Stimulated activated CD4-positive, alpha-beta T cell treated with anti-CD3 and anti-CD28 coated beads, TNF-alpha, amount 100 ng/mL, for 48 hours (primary cell): ENCODE measurements around the gene MAP4K3.

Source experiments
- DNase-seq, 3 donors: peaks; one replicate each; pipeline ENCODE4 v3.0.0-alpha.2; 2020; ENCODE audit warnings: low read depth in 3 of 3

The MAP4K3 gene

DNA sequence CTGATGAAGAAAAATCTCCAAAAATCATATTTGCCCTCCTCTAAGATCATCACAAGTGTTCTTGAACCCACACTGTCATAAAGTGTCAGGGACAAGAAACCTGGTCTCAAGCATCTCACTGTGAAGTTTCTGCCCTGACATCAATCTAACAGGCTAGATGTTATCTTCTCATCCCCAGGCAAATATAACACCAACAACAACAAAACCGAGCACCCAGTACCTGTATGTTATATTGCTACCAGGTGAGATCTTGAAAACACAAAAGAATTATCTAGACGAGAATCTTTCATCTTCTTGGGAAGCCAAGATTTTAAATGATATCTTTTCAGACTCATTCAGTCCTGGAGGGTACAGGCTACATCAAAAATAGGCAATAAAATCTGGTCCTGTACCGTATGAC lies 8.8 kb upstream of the MAP4K3 start:
- DNase-seq: no peak

DNA sequence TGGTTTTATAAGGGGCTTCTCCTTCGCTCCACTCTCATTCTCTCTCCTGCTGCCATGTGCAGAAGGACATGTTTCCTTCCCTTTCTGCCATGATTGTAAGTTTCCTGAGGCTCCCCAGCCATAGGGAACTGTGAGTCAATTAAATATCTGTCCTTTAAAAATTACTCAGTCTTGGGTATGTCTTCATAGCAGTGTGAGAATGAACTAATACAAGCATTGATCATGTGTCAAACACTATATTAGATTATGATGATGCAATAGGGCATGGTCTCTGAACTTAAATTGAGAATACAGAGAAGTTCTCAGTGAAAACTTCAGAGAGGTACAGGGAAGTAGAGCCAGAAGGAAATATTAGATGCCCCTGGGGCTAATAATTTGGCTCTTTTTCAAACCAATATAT lies 5.9 kb upstream of the MAP4K3 start:
- no peak for DNase-seq

DNA sequence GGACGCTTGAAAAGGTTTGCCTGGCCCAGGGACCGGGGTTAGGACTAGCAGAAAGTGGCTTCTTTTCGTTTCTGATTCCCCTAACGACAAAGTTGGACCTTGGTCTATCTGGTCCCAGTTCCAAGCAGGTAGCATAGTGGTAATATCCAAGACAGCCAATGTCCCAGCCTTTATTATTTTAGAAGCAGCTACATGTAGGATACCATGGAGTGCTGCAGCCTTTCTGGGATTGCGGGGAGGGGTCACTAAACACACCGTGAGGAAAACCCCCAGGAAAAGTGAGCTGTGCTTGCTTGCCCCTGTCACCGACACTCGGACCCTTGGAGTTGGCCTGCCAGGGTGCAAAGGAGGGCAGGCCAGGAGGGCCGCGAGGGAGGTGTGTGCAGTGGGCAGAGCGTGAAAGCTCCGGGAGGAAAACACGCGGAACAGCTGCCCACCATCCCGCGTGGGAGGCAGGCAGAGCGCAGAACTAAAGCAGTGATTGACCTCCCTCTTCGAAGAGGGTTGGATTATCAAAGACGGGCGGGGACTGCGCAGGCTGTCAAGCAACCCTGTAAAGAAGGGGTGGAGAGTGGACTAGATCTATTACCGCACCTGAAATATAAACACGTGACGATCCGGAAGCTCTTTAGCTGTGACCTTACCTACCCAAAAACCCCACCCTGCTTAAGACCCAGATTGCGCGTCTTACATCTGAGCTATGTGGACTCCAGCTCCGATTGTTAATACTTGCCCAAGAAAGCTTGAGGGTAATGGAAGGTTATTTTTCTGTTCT lies 624 bp upstream of the MAP4K3 start:
- peak in 2 of 3 donors; percentile 10 to 28 for DNase-seq

DNA sequence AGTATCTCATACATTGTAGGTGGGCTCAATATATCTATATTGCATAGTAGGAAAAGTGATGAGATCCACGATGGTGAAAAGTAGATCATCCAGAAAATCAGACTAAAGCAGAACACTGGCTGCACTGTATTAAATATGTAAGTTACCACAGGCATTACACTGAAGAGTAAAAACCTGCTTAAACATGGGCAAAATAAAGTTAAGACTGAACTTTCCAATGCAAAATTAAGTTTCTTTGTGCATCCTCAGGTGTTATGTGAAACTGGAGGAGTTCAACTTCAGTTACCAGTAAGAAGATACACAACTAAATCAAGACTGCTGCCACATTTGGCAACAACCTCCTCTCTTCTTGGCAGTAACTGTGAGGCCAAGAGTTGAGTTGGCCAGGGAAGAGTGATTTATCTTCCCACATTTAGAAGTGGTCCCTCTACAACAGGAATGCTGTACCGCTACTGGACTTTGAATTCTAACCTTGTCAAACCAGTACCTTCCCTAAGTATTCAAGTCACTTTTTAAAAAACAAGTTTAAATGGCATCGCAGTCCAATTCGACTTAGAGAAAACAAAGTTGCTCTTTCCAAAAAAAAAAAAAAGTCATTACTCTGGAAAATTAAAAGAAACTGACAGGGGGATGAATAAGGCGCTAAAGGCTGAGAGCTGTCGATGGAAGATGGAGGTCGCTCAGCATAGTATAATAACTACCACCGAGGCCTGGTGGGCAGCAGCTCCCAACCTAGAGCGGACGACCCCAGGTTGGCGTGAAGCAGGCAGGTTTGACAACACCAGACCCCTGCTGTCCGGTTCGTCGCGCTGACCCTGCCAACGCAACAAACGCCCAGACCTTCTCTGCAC lies 1.1 kb downstream of the MAP4K3 start:
- DNase-seq: no peak

DNA sequence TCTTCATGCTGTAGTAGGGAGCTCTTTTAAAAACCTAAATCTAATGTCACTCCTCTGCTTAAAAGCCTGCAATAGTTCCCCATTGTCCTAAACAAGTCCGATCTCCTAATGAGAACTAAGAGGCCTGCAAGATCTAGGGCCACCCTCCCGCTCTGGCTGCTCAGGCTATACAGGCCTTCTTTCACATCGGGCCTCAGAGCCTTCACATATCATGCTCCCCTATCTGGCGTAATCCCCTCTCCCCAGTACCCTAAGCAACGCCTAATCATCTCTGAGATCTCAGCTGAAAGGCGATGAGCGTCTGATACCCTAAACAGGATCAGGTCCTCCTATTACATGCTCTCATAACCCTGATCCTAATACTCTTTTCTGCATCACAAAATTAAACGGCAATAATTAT lies 1.9 kb downstream of the MAP4K3 start:
- DNase-seq: no peak

DNA sequence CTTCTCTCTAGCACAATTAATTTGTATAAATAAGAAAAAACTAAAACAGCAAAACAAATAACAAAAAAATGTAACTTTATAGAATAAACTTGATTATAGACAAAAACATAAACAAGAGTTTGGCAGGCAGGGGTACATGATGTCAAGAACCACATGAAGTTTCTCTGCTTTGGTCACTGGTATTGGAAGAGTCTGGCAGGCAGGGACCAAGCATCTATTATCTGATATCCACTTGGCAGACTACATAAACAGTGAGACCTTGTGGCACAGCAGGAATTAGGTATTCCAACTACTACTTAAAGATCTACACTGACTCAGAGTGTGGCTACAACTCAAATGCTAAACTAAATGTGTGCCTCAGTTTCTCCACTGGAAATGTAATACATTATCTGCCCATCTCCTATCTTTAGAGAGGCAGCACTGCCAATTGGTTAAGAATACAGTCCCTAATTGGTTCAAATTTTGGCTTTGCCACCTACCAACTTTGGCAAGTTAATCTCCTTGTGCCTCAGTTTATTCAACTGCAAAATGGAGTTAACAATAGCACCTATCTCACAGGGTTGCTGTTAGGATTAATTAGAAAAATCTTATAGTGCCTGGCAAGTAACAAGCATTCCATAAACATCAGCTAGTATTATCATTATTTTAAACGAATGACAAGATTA lies 2.7 kb downstream of the MAP4K3 start:
- no peak for DNase-seq

DNA sequence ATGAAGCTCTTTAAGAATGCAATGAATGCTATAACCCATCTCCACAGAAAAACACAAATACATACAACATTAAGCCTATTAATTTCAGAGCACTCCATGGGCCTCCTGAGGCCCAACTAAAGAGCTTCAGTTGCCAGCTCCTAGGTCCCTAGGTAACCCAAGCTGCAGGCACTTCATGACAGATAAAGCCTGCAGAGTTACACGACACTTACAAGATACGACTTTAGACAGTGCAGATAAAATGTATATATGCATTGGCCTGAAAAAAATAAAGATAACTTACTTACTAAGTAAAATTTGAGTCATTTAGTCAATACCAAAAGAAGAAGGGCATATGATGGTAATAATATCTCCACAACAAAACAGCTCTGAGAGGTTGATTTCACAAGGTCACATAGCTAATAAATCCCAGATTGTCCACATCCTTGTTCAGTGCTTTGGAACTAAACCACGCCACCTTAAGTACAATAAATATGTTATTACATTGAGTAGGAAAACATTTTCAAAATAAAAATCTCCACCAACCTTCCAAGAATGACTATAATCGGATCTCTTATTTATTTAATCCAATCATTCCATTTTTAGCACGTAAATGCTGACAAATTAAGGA lies 3.4 kb downstream of the MAP4K3 start:
- DNase-seq: no peak

DNA sequence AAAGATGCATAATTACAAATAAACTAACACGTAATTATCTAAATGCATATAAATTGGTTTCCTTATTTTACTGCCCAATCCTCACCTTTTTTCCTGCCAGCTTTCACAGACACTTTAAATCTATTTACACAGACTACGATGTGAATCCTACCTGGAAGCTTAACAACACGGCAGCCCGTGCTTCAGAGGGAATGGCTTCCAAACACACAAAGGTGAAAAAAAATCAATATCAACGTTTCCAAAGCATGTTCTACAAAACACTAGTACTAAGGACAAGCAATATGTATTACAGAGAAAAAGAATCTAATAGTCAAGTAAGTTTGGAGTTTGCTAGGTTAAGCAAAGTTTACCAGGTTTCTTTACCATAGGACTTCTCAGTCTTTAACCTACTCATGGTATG lies 4.4 kb downstream of the MAP4K3 start:
- no peak for DNase-seq

DNA sequence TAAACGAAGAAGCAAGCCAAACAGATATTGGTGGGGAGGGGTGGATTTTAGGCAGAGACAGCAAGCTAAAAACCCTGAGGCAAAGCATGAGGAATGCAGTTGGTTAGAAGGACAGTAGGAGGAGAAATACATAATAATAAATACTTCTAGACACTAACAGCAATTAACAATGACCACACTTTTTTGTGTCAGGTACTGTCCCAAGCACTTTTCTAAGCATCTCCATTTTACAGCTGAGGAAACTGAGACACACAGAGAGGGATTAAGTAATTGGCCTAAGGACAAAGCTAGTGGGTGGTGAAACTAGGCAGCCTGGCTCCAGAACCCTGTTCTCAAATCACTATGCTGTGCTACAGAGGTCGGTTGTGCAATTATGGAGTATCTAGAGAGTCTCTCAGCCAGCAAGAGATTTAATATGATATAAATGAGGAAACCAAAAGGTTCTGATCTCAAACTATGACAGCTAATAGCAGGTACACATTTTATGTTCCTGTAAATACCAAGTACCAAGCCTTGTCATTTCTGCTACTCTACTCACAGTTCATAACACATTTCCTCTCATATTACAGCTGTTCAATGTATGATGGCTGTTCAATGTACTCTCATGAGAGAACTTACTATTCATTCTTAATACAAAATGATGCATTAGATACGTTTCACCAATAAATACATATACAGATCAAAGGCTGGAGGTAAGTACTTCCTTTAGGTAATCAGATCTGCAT lies 5.3 kb downstream of the MAP4K3 start:
- DNase-seq: no peak

DNA sequence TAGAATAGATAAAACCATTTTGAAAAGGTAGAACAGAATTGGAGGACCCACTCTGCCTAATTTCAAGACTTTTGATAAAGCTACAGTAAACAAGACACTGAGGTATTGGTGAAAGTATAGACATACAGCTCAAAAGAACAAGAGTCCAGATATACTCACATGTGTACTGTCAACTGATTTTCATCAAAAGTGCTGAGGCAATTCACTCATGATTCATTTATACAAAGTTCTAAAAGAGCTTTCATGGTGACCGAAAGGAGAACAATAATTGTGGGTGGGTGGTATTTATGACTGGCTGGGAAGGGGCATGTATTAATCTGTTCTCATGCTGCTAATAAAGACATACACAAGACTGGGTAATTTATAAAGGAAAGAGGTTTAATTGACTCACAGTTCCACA lies 7.3 kb downstream of the MAP4K3 start:
- no peak for DNase-seq

DNA sequence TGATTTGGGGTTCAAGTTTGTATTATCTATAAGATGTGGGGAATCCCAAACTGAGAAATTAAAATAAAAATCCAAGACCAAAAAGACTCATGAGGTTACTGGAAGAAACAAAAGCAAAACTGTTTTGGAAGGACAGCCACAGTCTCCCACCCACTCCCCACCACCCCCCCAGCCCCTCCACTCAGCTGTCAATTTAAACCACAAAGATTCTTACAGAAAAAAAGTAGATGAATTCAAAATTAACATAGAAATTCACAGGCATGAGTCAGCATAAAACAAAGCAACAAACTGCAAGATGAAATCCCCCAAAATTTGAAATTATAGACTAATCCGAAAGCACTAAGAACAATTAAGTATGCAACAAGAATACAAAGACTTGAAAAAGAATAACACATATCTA lies 12.1 kb downstream of the MAP4K3 start:
- no peak for DNase-seq

DNA sequence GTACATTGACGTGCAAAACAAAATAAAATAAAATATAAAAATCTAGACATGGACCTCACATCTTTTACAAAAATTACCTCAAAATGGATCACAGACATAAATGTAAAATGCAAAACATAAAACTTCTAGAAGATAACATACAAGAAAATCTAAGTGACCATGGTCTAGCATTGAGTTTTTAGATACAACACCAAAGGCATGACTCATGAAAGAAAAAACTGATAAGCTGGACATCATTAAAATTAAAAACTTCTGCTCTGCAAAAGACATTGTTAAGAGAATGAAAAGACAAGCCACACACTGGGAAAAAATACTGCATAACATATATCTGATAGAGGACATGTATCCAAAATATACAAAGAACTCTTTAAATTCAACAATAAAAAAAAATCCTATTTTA lies 14.4 kb downstream of the MAP4K3 start:
- no peak for DNase-seq

DNA sequence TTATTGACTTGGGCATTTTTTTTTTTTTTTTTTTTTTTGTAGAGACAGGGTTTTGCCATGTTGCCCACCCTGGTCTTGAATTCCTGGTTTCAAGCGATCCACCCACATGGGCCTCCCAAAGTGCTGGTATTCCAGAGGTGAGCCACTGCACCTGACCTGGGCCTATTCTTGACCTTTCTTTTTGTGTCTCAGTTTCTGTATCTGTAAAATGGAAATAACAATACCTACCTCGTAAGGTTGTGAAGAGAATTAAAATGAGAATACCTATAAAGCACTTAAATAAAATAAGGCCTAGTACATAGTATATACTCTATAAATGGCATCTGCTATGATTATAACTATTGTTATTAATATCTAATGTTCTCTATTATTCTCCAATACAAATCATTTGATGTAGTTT lies 15.7 kb downstream of the MAP4K3 start:
- DNase-seq: no peak

DNA sequence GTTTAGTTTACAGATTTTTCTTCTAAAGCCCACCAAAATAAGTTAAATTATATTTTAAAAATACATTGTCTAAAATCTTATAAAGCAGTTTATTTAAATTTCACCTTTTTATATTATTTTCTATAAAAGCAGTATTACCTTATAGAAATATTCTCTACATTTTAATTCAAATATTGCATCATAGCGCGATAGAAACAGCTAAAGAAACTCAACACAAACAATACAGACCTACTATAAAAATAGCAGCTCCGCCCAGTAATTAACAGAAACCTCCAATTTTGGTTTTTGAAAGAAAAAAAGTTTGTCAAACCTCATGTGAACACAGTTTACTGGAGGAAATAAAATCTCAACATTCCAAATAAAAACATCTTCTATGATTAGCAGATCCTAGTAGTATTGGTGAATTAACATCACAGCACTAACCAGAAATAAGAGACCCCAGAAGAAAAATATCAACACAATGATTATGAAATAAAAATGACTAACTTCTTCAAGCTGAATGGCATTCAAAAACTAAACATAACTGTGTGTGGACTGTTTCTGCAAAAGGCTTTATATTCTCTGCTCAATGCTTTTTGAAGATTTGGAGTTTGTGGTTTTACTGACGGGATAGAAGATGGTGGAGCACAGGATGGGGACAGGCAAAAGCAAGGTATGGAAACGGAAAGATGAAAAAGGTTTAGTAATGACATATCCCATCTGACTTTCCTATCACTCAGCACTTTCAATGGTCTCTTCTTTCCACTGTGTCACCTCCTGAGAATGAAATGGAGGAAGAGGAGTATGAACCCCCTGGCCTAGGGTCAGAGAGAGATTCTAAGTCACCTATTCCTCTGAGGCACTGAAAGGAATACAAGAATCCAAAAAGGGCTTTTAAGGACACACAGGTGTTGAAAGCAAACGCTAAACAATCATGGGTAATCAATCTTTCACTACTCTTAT lies 17.5 kb downstream of the MAP4K3 start:
- DNase-seq: no peak

DNA sequence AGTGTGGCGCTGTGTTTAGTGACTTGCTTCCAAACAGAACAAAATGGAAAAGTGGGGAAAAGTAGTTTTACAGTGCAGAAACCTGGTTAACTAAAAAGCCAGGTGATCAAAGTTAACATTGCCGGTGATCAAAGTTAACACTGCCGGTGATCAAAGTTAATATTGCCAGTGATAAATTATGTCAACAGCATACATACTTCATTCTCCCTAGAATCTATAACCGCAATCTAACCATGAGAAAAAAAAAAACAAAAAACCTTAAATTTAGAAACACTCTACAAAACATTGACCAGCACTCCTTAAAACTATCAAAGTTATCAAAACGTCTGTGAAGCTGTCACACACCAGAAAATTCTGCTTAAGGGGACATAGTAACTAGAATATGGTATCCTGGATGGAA lies 18.6 kb downstream of the MAP4K3 start:
- DNase-seq: no peak

DNA sequence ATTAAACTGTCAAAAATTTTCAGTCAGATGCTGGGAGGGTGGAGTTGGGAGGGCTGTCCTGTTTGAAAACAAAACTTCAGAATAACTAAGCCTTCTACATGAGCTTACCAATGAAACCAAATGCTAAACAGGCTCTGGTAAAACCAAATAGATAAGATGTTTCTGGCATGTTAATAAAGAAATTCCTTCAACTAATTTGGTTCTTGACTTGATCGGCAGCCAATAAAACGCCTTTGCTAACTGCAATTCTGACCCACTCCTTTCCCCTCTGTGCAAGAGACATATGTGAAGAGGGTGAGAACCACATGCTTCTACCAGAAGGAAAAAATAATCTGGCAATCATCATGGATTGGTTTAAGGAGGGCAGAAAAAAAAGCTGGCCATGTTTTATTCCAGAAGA lies 20.9 kb downstream of the MAP4K3 start:
- DNase-seq: no peak

DNA sequence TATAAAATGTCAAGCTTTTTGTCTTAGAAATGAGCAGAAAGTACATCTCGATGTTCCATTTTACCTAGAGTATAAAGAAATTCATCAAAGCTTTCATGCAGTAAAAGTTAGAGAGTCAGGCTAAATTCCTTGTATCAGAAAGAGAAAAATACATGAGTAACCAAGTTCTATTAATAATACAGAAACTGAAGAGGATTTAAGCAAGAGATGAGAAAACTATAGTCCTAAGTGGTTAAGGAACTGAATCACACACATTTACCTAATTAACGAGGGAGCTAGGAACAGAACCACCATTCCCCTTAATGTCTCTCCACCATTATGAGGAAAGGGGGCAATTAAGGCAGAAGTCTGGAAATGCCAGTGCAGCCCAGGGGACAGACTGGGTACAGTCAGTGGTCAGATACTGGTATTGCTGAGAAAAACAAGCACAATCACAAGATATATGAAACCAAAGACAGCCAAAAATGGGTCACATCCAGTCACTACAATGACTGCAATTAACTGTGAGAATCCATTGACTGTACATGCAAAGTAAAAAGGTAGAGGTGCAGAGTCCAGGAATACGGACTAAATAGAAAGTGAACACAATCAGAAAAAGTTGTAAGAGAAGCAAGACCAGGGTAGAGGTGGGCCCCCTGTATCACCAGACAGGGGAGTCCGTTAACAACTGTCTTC lies 23.9 kb downstream of the MAP4K3 start:
- DNase-seq: no peak

DNA sequence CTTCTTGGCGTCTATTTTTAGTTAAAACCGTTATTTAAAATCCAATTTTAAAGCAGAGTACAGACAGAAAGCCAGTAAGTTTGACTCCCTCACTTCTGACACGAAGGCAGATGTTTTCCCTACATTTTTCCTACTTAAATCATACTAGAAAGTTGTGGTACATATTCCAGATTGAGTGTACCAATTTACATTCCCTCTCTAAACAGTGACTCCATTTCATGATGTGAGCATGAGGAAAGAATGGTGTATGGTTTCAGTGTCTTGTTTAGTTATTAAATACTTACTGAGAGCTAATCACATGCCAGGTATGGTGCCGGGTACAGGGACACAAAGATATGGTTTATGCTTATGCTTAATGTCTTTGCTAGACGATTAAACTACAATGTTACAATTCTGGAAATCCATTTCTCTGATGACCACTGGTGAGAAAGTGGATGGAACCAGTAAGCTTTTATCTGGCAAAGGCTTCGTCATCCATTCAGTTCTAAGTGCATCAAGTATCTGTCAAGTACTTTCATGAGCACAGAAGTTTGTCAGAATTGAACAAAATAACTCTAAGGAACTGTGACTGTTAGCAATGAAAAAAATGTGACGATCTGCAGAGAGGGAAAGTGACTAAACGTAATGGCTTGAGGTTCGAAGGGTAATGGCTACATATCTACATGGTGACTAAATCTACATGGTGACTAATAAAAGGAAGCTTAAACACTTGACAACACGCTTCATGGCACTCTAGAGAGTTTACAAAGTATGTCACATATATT lies 25.7 kb downstream of the MAP4K3 start:
- no peak for DNase-seq
